Neutrophil (primary cell): Measurements from ENCODE around the gene PTPRQ.
A peak's percentile ranks its signal among the peaks of the same experiment; 100 is the strongest.

Experiments used
- H3K27ac ChIP-seq: fragments of 200-600 bp; sonication (generic); 2 replicates; pipeline ENCODE4 v1.5.1; 2016; ENCODE audit warnings: mild to moderate bottlenecking, moderate library complexity
- H3K27me3 ChIP-seq: fragments of 200-600 bp; sonication (generic); 2 replicates; pipeline ENCODE4 v1.6.0; 2016; ENCODE audit warnings: mild to moderate bottlenecking
- H3K36me3 ChIP-seq: fragments of 200-600 bp; sonication (generic); 2 replicates; pipeline ENCODE4 v1.5.1; 2017
- H3K4me1 ChIP-seq, 2 experiments: fragments of 200-600 bp in 1 of 2; sonication (generic) in 1 of 2; 1 replicate in 1 of 2; 2 replicates in 1 of 2; pipeline versions ENCODE4 v1.5.1 to v1.6.1; 2013 to 2016; ENCODE audit warnings: low read depth in 1 of 2, low read length in 1 of 2, mild to moderate bottlenecking in 1 of 2, moderate library complexity in 1 of 2; ENCODE audit not compliant: control insufficient read depth in 1 of 2, insufficient read depth in 1 of 2
- H3K4me3 ChIP-seq, 2 experiments: fragments of 200-600 bp in 1 of 2; sonication (generic) in 1 of 2; 1 replicate in 1 of 2; 2 replicates in 1 of 2; pipeline ENCODE4 v1.5.1; 2013 to 2016; ENCODE audit warnings: low read depth in 1 of 2, low read length in 1 of 2, mild to moderate bottlenecking in 1 of 2, moderate library complexity in 1 of 2
- H3K9me3 ChIP-seq: fragments of 200-600 bp; sonication (generic); 2 replicates; pipeline ENCODE4 v1.5.1; 2016
- CTCF ChIP-seq: fragments of 200-600 bp; sonication (generic); IDR thresholded peaks from 2 replicates; pipeline ENCODE4 v1.5.1; 2016; ENCODE audit warnings: antibody characterized with exemption

PTPRQ gene

GRCh38 chr12:80411787-80412186 lies 32.2 kb upstream of the PTPRQ start:
- TF ChIP-seq CTCF = no peak
- Histone ChIP-seq H3K36me3 (no peaks in the 10 kb centered on the region), H3K4me1 (no peaks in the 10 kb centered on the region), H3K27me3 (no peaks in the 10 kb centered on the region), H3K9me3 (no peaks in the 10 kb centered on the region), H3K27ac (no peak overlapping the region), H3K4me3 (no peak overlapping the region)

- Histone ChIP-seq H3K4me3 (no peak overlapping the region), H3K4me1 (no peaks in the 10 kb centered on the region)
- peak; percentile 29 for TF ChIP-seq CTCF
These were observed 31.6 kb upstream of the PTPRQ start for GRCh38 chr12:80412343-80412953.

GRCh38 chr12:80413462-80413861 lies 30.6 kb upstream of the PTPRQ start:
- no peak for TF ChIP-seq CTCF
- H3K36me3 ChIP-seq = no peaks in the 10 kb centered on the region
- H3K9me3 ChIP-seq = no peaks in the 10 kb centered on the region
- no peak overlapping the region for H3K27ac ChIP-seq
- no peaks in the 10 kb centered on the region for H3K27me3 ChIP-seq
- no peak overlapping the region for H3K4me3 ChIP-seq
- H3K4me1 ChIP-seq = no peaks in the 10 kb centered on the region

More at GRCh38 chr12:80412343-80412953, 31.6 kb upstream of the PTPRQ start:
- H3K27ac ChIP-seq = no peak overlapping the region
- no peaks in the 10 kb centered on the region for H3K9me3 ChIP-seq
- no peaks in the 10 kb centered on the region for H3K27me3 ChIP-seq
- H3K36me3 ChIP-seq = no peaks in the 10 kb centered on the region

GRCh38 chr12:80415466-80415865 lies 28.6 kb upstream of the PTPRQ start:
- no peak overlapping the region for H3K4me3 ChIP-seq
- no peak for TF ChIP-seq CTCF
- no peaks in the 10 kb centered on the region for H3K36me3 ChIP-seq
- H3K9me3 ChIP-seq = no peaks in the 10 kb centered on the region
- no peaks in the 10 kb centered on the region for H3K4me1 ChIP-seq
- H3K27ac ChIP-seq = no peak overlapping the region
- H3K27me3 ChIP-seq = no peaks in the 10 kb centered on the region

- no peak overlapping the region for H3K27ac ChIP-seq
- TF ChIP-seq CTCF = no peak
- H3K27me3 ChIP-seq = no peaks in the 10 kb centered on the region
- no peaks in the 10 kb centered on the region for H3K36me3 ChIP-seq
- no peaks in the 10 kb centered on the region for H3K9me3 ChIP-seq
- no peak overlapping the region for H3K4me3 ChIP-seq
- no peaks in the 10 kb centered on the region for H3K4me1 ChIP-seq
These were observed 24.4 kb upstream of the PTPRQ start for GRCh38 chr12:80419644-80420043.
